Epithelial cell of proximal tubule (primary cell): ENCODE data around the gene TERT. TPM values are rescaled to one million over a fixed set of nuclear protein-coding genes. Genes with fewer than 3 reads are reported as not detected.

Source experiments
- DNase-seq: peaks from one replicate; pipeline ENCODE4 v3.0.0-alpha.2; 2011; ENCODE audit warnings: low read depth
- H3K4me3 ChIP-seq: 2 replicates; pipeline ENCODE4 v1.5.1; 2011; ENCODE audit warnings: low read depth, mild to moderate bottlenecking, low read length
- total RNA-seq: library from RNA; depleted of rRNA; stranded (reverse); fragments of >200 nt; gene quantifications from 2 replicates; pipeline ENCODE4 v1.2.3, GENCODE V29; 2015
- TF ChIP-seq, protein P1 (sequence below): conservative IDR thresholded peaks from 2 replicates; pipeline ENCODE4 v1.5.1; 2012; ENCODE audit warnings: low read depth, mild to moderate bottlenecking, low read length

Gene TERT
- total RNA-seq, 1 donor from 2014 or later = not detected

DNA sequence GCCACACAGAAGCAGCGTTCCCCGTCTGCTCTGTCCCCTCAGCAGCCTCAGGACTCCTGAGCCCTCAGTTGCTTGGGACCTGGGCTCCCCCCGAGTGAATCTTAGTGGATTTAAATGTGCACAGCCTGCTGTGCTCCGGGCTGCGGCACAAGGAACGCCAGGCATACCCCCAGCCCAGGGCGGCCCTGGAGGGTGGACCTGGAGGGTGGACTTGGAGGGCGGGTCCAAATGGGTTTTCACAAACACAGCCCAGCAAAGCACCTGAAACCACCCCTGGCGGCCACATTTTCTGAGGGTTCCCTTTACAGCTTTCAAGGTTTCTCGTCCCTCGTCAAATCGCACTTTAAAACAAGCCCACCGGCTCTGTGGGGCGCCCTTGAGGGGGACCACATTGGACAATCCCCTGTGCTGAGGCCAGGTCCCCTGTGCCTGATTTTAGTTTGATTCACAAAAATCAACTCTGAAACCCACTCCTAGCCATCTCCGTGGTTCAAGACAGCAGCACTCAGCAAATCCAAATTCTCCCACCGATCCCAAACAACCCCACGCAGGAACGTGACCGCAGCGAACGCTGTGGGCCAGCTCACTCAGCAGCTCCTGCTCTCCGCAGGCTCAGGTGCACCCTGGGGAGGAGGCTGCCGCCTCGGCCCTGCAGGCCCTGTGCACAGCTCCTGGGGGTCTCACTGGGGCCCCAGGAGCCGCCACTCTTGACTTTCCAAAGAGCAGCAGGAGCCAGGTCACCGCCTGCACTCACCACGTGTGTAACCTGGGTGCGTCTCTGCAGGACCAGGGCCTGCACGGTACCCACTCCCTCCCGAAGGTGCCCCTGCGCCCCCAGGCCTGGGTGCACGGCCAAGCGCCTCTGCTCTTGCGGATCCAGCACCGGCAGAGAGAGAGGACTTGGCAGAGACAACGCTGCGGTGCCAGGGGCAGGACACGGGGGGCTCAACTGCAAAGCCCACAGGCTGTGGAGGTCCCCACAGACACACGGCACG lies 29.1 kb downstream of the TERT start:
- DNase-seq = no peak
- TF ChIP-seq, protein P1, sequence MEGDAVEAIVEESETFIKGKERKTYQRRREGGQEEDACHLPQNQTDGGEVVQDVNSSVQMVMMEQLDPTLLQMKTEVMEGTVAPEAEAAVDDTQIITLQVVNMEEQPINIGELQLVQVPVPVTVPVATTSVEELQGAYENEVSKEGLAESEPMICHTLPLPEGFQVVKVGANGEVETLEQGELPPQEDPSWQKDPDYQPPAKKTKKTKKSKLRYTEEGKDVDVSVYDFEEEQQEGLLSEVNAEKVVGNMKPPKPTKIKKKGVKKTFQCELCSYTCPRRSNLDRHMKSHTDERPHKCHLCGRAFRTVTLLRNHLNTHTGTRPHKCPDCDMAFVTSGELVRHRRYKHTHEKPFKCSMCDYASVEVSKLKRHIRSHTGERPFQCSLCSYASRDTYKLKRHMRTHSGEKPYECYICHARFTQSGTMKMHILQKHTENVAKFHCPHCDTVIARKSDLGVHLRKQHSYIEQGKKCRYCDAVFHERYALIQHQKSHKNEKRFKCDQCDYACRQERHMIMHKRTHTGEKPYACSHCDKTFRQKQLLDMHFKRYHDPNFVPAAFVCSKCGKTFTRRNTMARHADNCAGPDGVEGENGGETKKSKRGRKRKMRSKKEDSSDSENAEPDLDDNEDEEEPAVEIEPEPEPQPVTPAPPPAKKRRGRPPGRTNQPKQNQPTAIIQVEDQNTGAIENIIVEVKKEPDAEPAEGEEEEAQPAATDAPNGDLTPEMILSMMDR = no peak
- H3K4me3 ChIP-seq = no peak overlapping the region

DNA sequence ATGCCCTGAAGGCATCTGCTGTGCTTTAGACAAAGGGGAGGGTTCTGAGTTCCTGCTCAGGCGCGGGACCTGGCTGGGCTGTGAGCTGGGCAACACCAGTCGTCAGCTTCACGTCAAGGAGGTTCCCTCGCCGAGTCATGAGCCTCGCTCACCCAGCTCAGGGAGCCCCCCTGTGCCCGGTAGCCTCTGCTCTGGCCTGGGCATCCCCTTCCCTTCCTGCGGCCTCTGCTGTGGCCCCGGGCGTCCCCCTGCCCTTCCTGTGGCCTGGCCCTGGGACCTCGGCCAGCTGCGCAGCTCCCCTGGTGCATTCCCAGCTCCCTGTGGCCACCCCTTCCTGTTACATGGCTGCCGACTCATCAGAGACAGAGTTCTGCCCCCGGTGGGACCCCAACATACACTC lies 29.8 kb downstream of the TERT start:
- no peak overlapping the region for H3K4me3 ChIP-seq
- TF ChIP-seq, protein P1 = no peak
- DNase-seq = no peak

DNA sequence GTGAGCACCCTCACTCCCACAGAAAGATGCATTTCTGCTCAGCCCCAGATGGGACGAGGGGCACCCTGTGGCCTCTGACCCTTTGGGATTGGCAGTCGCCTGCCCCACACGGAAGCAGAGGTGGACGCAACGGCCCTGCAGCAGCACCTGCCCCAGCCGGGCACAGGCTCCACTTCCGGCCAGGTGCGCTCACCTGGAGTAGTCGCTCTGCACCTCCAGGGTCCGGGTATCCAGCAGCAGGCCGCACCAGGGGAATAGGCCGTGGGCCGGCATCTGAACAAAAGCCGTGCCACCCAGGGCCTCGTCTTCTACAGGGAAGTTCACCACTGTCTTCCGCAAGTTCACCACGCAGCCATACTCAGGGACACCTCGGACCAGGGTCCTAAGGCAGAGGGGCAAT lies 30.7 kb downstream of the TERT start:
- no peak overlapping the region for H3K4me3 ChIP-seq
- TF ChIP-seq, protein P1 = no peak
- DNase-seq = no peak

DNA sequence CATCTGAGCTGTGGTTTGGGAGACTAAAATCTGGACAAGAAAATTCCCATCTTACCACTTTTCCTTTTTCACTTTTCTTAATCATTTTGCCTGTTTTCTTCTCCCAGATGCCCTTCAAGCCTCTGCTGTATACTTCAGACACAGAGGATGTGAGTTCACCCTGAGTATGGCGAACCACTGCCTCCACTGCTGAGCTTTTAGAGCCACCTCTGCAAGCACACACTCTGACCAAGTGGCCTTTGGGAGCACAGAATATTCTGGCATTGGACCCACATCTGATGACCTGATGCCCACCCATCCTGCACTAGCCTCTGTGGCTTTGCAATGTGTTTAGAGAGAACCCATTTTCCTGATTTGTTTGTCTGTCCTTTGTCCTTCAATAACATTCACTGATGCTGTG lies 32.5 kb downstream of the TERT start:
- TF ChIP-seq, protein P1 = no peak
- no peak for DNase-seq
- H3K4me3 ChIP-seq = no peak overlapping the region

DNA sequence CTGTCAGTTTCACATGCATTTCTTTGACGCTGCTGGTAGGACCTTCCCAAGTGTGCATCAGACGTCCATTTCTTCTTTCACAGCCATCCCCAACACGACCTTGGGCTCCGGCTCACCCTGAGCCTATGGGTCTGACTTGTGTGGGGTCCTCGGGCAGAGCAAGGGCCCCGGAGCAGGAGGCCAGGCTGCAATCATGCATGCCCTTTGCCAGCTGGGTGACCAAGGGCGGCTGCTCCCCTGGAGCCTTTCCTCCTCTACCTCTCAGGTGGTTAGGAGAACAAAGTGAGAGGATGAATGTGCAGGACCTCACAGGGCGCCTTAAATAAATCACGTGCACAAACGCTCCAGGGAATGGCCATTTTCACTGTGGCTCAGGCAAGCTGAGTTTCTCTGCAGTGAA lies 33.2 kb downstream of the TERT start:
- DNase-seq = no peak
- H3K4me3 ChIP-seq = no peak overlapping the region
- TF ChIP-seq, protein P1 = no peak

DNA sequence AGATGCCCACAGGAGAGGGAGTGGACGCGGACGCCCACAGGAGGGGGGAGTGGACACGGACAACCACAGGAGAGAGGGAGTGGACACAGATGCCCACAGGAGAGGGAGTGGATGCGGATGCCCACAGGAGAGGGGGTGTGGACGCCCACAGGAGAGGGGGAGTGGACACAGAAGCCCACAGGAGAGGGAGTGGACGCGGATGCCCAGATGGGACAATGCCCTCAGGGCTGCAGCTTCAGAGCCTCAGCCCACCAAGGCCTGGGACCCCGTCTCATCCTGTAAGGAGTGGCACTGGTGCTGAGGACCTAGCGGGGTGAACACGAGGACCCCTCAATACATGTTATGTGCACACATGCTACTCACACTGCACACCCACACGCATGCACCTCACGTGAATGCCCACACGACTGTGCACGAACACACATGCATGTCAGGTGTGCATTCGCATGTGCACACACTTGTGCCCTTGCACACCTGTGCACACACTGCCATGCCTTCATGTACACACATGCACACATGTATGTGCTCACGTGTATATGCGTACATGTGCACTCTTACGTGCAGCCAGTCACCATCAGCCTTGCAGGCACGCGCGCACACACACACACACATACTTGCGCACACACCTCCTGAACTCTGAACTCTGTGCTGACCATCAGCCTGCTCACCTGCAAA lies 34.9 kb downstream of the TERT start:
- H3K4me3 ChIP-seq = no peak overlapping the region
- DNase-seq = no peak
- TF ChIP-seq, protein P1 = no peak
